Vagina (tissue), 2 donors: ENCODE measurements around the gene GLI1. TPM values are rescaled to one million over a fixed set of nuclear protein-coding genes. Genes with fewer than 3 reads are reported as not detected.

Experiments
- DNase-seq, 2 donors: peaks; one replicate each; pipeline ENCODE4 v3.0.0-alpha.2; 2017; ENCODE audit errors: extremely low spot score in 2 of 2
- H3K27ac ChIP-seq: fragments of 200-600 bp; sonication (generic); one replicate; pipeline ENCODE4 v1.5.1; 2019
- H3K27me3 ChIP-seq: fragments of 200-600 bp; sonication (generic); one replicate; pipeline ENCODE4 v1.5.1; 2019
- H3K36me3 ChIP-seq, 2 donors: fragments of 200-600 bp; sonication (generic); one replicate each; pipeline ENCODE4 v1.5.1; 2017 to 2019
- H3K4me1 ChIP-seq: fragments of 200-600 bp; sonication (generic); one replicate; pipeline ENCODE4 v1.5.1; 2019
- H3K4me3 ChIP-seq, 2 donors: fragments of 200-600 bp; sonication (generic); 1 replicate in 1 of 2; 2 replicates in 1 of 2; pipeline ENCODE4 v1.5.1; 2016 to 2019
- H3K9me3 ChIP-seq: fragments of 200-600 bp; sonication (generic); one replicate; pipeline ENCODE4 v1.5.1; 2019
- POLR2A ChIP-seq, 2 donors: fragments of 450-650 bp; IDR thresholded peaks; one replicate each; pipeline ENCODE4 v1.6.1; 2017; ENCODE audit warnings: antibody characterized with exemption in 2 of 2, mild to moderate bottlenecking in 2 of 2, moderate library complexity in 2 of 2
- POLR2AphosphoS5 ChIP-seq, 2 donors: sonication (generic); formaldehyde crosslinking; IDR thresholded peaks; one replicate each; pipeline ENCODE4 v1.9.0; 2017; ENCODE audit warnings: antibody characterized with exemption in 2 of 2, mild to moderate bottlenecking in 2 of 2, low read depth in 1 of 2; ENCODE audit not compliant: insufficient read depth in 1 of 2
- intact Hi-C: fragments of 100-400 bp; cut with DNase I; formaldehyde crosslinking; loops from one replicate; pipeline ENCODE4 v1.15.1; 2023
- total RNA-seq: library from RNA; depleted of rRNA; stranded (reverse); fragments of >200 nt; gene quantifications from one replicate; pipeline ENCODE4 v1.2.3, GENCODE V29; 2016
- TF ChIP-seq, protein P1 (sequence below), 3 experiments: fragments of 450-650 bp in 2 of 3; fragments of 200-600 bp in 1 of 3; sonication (generic) in 1 of 3; IDR thresholded peaks; one replicate each; pipeline ENCODE4 v1.5.1; 2017 to 2019; ENCODE audit warnings: antibody characterized with exemption in 3 of 3, mild to moderate bottlenecking in 2 of 3, moderate library complexity in 2 of 3

Gene GLI1
- total RNA-seq, 1 donor from 2014 or later: 0.25 TPM

DNA sequence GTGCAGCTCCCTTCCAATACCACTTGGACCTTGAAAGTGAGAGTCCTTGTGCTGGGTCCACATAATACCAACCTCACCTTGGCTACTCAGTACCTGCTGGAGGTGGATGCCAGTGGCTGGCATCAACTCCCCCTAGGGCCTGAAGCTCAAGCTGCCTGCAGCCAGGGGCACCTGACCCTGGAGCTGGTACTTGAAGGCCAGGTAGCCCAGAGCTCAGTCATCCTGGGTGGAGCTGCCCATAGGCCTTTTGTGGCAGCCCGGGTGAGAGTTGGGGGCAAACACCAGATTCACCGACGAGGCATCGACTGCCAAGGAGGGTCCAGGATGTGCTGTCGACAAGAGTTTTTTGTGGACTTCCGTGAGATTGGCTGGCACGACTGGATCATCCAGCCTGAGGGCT, 10.2 kb upstream of the GLI1 start:
- TF ChIP-seq POLR2A (IDR thresholded peaks at IDR 0.05) (no peak), POLR2AphosphoS5 (IDR thresholded peaks at IDR 0.05; ENCODE audit: insufficient read depth in 1 of 2, low read depth in 1 of 2) (no peak)
- TF ChIP-seq, protein P1, sequence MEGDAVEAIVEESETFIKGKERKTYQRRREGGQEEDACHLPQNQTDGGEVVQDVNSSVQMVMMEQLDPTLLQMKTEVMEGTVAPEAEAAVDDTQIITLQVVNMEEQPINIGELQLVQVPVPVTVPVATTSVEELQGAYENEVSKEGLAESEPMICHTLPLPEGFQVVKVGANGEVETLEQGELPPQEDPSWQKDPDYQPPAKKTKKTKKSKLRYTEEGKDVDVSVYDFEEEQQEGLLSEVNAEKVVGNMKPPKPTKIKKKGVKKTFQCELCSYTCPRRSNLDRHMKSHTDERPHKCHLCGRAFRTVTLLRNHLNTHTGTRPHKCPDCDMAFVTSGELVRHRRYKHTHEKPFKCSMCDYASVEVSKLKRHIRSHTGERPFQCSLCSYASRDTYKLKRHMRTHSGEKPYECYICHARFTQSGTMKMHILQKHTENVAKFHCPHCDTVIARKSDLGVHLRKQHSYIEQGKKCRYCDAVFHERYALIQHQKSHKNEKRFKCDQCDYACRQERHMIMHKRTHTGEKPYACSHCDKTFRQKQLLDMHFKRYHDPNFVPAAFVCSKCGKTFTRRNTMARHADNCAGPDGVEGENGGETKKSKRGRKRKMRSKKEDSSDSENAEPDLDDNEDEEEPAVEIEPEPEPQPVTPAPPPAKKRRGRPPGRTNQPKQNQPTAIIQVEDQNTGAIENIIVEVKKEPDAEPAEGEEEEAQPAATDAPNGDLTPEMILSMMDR (IDR thresholded peaks at IDR 0.05): no peak
- Histone ChIP-seq H3K4me3 (no peak overlapping the region), H3K9me3 (no peaks in the 10 kb centered on the region), H3K36me3 (no peaks in the 10 kb centered on the region), H3K27ac (no peak overlapping the region), H3K27me3 (no peaks in the 10 kb centered on the region), H3K4me1 (no peaks in the 10 kb centered on the region)
- no peak for DNase-seq
- intact Hi-C loops: no loop called here

DNA sequence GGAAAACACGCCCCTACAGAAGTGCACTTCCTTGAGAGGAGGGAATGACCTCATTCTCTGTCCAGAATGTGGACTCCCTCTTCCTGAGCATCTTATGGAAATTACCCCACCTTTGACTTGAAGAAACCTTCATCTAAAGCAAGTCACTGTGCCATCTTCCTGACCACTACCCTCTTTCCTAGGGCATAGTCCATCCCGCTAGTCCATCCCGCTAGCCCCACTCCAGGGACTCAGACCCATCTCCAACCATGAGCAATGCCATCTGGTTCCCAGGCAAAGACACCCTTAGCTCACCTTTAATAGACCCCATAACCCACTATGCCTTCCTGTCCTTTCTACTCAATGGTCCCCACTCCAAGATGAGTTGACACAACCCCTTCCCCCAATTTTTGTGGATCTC, 9.5 kb upstream of the GLI1 start:
- TF ChIP-seq POLR2A (IDR thresholded peaks at IDR 0.05) (no peak), POLR2AphosphoS5 (IDR thresholded peaks at IDR 0.05; ENCODE audit: insufficient read depth in 1 of 2, low read depth in 1 of 2) (no peak)
- TF ChIP-seq, protein P1 (IDR thresholded peaks at IDR 0.05): no peak
- no peaks in the 10 kb centered on the region for H3K4me1 ChIP-seq
- H3K4me3 ChIP-seq: no peak overlapping the region
- no peak for DNase-seq
- intact Hi-C loops: loop anchor here (5.0 to 10.0 kb wide), 2 partner anchors 145 to 188 kb away; no protein-coding TSS in a partner anchor
- no peaks in the 10 kb centered on the region for H3K36me3 ChIP-seq
- H3K27ac ChIP-seq: no peak overlapping the region
- H3K9me3 ChIP-seq: no peaks in the 10 kb centered on the region
- no peaks in the 10 kb centered on the region for H3K27me3 ChIP-seq

DNA sequence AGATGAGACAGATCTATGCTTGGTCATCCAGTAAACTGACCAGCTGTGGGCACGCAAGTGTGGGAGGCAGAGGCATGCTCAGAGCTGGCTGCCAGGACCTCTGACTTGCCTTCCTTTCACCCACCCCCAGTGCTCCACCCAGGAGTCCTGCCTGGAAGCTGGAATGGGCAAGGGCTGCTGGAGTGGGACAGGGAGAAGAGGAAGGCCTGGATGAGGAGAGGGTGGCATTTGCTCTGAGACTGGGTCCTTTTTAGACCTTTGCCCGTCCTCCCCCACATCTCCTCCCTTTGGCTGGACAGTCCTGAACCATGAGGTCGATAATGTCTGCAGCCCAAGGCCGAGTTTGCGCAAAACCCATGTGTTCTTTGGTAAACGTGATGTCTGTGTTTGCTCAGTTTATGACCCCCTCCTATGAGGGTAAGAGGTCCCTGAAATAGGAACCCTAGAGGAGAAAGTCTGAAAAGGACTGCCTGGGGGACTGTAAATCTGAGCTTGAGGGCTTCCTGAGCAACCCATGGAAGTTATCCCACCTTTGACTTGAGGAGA, 8.3 kb upstream of the GLI1 start:
- H3K9me3 ChIP-seq: no peaks in the 10 kb centered on the region

DNA sequence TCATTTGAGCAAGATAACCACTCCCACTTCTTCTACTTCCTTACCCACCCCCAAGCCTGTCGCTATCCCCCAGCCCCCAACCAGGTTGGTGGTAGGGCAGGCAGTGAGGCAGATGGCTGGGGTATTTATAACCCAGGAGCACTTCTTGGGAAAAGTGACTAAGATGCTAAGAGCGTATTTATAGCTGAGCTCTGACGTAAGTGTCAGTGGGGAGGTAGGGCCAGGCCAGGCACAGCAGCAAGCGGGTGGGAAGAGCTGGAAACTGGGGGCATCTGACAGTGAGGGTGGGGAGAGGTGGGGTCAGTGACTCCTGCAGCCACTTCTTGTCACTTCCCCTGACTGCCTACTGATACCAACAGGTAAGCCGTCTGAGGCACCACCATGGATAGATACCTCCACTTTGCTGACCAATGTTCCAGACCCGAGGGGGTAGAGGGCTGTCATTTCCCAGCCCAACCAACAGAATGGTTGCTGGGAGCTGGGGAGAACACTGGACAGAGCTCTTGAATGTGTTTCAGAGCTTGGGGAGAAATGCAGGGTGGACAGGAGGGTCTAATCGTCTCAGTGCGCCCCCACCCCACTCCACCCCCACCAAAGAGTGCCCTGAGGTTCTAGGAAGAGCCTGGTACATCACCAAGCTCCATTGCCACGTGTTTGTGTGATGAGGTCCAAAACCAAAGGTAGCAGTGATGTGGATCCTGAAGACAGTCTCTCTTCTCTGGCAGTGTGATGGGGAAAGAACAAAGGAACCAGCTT, 7.2 kb upstream of the GLI1 start:
- Histone ChIP-seq H3K4me3 (no peak overlapping the region), H3K9me3 (no peaks in the 10 kb centered on the region), H3K36me3 (no peaks in the 10 kb centered on the region), H3K4me1 (no peaks in the 10 kb centered on the region), H3K27ac (no peak overlapping the region), H3K27me3 (no peaks in the 10 kb centered on the region)
- intact Hi-C loops: loop anchor here (5.0 to 10.0 kb wide), 2 partner anchors 148 to 190 kb away; no protein-coding TSS in a partner anchor
- peak in 1 of 2 donors; percentile 5 for TF ChIP-seq POLR2AphosphoS5 (IDR thresholded peaks at IDR 0.05; ENCODE audit: insufficient read depth in 1 of 2, low read depth in 1 of 2)
- no peak for TF ChIP-seq POLR2A (IDR thresholded peaks at IDR 0.05)
- TF ChIP-seq, protein P1 (IDR thresholded peaks at IDR 0.05): no peak
- DNase-seq: no peak

More for the DNA sequence above, 8.3 kb upstream of the GLI1 start:
- Histone ChIP-seq H3K4me1 (no peaks in the 10 kb centered on the region), H3K27ac (no peak overlapping the region), H3K36me3 (no peaks in the 10 kb centered on the region), H3K4me3 (no peak overlapping the region), H3K27me3 (no peaks in the 10 kb centered on the region)
- intact Hi-C loops: loop anchor here (5.0 to 10.0 kb wide), 2 partner anchors 147 to 189 kb away; no protein-coding TSS in a partner anchor
- no peak for DNase-seq
- no peak for TF ChIP-seq POLR2AphosphoS5 (IDR thresholded peaks at IDR 0.05; ENCODE audit: insufficient read depth in 1 of 2, low read depth in 1 of 2)
- no peak for TF ChIP-seq POLR2A (IDR thresholded peaks at IDR 0.05)
- TF ChIP-seq, protein P1 (IDR thresholded peaks at IDR 0.05): no peak
